ENCODE results near the gene CEP192. TPM values are rescaled to one million over a fixed set of nuclear protein-coding genes. Genes with fewer than 3 reads are reported as not detected.
A peak's percentile ranks its signal among the peaks of the same experiment; 100 is the strongest.

CEP192 gene
- total RNA-seq, 1 donor from 2014 or later, result 39.6 TPM

DNA sequence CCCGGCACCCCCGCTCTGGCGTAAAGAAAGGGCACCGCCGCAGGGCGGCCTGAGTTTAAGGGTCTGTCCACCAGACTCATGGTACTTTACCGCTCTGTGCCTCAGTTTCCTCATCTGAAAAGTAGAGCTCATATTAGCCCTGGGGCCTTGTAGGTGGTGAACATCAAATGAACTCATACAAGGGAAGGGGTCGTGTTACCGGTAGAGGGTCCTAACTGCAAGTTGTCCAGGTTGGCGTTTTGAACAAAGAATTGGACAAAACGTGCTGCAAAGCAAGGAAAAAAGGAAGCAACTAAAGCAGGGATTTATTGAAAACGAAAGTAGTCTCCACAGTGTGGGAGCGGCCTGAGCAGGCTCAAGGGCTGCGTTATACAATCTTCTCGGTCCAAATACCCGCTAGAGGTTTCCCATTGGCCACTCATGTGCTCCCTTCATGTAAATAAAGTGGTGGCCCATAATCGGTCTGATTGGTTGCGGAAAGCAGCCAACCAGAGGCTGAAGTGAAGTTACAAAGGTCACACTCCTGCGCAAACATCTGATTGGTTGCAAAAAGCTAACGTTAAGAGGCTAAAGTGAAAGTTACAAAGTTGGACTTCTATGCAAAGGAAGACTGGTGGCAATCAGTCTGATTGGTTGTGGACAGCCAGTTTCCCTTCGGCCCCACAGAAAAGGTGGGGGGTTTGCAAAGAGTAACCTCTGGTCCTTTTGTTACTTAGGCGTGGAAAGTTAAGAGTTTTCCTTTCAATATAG, 146.7 kb downstream of the CEP192 start:
- peaks cover 12% of the 10 kb centered on the region for H3K36me3 Mint-ChIP-seq (ENCODE audit: low read depth)
- TF ChIP-seq, protein P1, sequence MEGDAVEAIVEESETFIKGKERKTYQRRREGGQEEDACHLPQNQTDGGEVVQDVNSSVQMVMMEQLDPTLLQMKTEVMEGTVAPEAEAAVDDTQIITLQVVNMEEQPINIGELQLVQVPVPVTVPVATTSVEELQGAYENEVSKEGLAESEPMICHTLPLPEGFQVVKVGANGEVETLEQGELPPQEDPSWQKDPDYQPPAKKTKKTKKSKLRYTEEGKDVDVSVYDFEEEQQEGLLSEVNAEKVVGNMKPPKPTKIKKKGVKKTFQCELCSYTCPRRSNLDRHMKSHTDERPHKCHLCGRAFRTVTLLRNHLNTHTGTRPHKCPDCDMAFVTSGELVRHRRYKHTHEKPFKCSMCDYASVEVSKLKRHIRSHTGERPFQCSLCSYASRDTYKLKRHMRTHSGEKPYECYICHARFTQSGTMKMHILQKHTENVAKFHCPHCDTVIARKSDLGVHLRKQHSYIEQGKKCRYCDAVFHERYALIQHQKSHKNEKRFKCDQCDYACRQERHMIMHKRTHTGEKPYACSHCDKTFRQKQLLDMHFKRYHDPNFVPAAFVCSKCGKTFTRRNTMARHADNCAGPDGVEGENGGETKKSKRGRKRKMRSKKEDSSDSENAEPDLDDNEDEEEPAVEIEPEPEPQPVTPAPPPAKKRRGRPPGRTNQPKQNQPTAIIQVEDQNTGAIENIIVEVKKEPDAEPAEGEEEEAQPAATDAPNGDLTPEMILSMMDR (conservative IDR thresholded peaks at IDR 0.05), result no peak

DNA sequence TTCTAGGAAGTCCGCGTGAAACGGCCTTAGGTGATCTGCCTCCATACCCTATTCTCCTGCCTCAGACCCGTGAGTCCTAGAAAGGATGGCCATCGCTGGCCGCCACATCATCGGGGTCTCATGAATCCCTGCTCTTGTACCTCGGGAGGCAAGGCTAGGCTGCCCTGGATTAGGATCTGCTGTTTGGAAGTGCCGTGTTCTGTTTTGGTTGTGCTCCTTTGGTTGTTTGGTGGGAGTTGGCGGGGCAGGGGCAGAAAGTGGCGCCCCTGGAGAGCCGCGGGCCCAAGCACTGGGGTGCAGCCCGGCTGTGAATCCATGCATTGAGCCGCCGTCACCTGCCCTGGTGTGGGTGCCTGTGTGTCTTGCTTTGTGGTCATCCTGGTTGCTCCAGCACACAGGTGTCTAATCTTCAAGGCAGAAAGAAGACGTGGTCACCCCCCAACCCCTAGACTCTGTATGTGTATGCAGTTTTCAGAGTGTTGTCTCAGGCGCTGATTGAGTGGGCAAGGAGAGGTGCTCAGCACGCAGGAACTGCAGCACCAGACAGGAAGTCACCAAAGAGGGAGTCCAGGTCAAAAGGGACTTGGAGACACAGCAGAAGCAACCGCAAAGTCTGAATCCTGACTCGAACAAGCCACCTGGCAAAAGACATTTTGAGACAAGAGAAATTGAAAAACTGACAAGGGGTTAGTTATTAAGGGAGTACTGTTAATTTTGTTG, 147.4 kb downstream of the CEP192 start:
- H3K27me3 Mint-ChIP-seq (ENCODE audit: low read depth), result peaks cover 49% of the 10 kb centered on the region
- H3K9me3 Mint-ChIP-seq, result peaks cover 6% of the 10 kb centered on the region
- H3K27ac Mint-ChIP-seq (ENCODE audit: unreplicated experiment), result no peak overlapping the region
- TF ChIP-seq, protein P1 (conservative IDR thresholded peaks at IDR 0.05), result no peak
- no peak for DNase-seq (ENCODE audit: low read depth, low spot score)
- H3K4me1 Mint-ChIP-seq, result peaks cover 23% of the 10 kb centered on the region
- peaks cover 15% of the 10 kb centered on the region for H3K36me3 Mint-ChIP-seq (ENCODE audit: low read depth)
- peak overlapping the region; percentile 88 for H3K4me3 Mint-ChIP-seq

More for the DNA sequence above, 146.7 kb downstream of the CEP192 start:
- peaks cover 55% of the 10 kb centered on the region for H3K27me3 Mint-ChIP-seq (ENCODE audit: low read depth)
- peaks cover 5% of the 10 kb centered on the region for H3K9me3 Mint-ChIP-seq
- H3K4me3 Mint-ChIP-seq, result peak overlapping the region; percentile 88
- H3K27ac Mint-ChIP-seq (ENCODE audit: unreplicated experiment), result no peak overlapping the region
- peaks cover 23% of the 10 kb centered on the region for H3K4me1 Mint-ChIP-seq
- no peak for DNase-seq (ENCODE audit: low read depth, low spot score)

DNA sequence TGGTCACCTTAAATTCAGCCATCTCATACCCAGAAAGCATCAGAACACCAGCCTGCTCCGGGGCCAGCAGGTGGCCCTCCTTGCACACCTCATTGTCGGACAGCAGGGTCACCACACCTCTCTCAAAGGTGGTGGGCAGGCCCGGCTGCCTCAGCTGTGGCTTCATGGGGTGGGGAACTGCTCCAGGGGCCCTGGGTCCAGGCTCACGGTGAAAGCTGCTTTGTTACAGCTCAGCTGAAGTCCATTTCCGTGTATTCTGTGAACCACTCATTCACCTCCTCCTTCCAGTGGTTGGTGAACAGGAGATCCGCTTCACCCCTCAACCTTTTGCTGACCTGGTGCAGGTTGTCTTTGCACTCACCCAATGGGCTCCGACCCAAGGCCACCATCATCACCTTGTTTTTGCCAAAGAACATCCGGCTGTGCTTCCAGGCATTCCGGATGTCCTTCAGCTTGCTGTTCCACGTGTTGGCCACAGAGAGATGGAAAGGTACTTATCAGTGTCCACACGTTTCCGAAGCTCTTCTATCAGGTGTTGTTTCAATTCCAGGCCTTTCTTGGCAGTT, 148.8 kb downstream of the CEP192 start:
- H3K27ac Mint-ChIP-seq (ENCODE audit: unreplicated experiment), result no peak overlapping the region

DNA sequence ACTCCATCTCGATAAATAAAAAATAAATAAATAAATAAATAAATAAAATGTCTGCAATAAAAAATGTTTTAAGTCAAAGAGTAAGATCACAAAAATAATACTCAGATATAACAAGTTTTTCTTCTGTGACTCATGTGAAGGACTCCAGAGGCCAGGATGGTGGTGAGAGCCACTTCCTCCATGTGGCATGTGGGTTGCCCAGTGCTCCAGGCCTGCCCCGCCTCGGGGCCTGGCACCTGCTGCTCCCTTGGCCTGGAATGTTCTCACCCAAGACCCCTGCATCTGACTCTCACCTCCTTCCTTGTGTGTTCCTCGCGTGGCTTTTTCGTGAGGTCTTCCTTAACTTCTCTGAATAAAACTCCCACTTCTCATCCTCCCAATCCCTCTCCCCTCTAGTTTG, 150.0 kb downstream of the CEP192 start:
- H3K27ac Mint-ChIP-seq (ENCODE audit: unreplicated experiment), result no peak overlapping the region
- DNase-seq (ENCODE audit: low read depth, low spot score), result no peak
- TF ChIP-seq, protein P1 (conservative IDR thresholded peaks at IDR 0.05), result no peak
- H3K4me3 Mint-ChIP-seq, result peak overlapping the region; percentile 67
- H3K9me3 Mint-ChIP-seq, result peaks cover 12% of the 10 kb centered on the region
- peaks cover 35% of the 10 kb centered on the region for H3K27me3 Mint-ChIP-seq (ENCODE audit: low read depth)
- peaks cover 12% of the 10 kb centered on the region for H3K4me1 Mint-ChIP-seq
- peaks cover 11% of the 10 kb centered on the region for H3K36me3 Mint-ChIP-seq (ENCODE audit: low read depth)

More for the DNA sequence above, 148.8 kb downstream of the CEP192 start:
- peaks cover 23% of the 10 kb centered on the region for H3K4me1 Mint-ChIP-seq
- H3K4me3 Mint-ChIP-seq, result peak overlapping the region; percentile 19
- TF ChIP-seq, protein P1 (conservative IDR thresholded peaks at IDR 0.05), result no peak
- DNase-seq (ENCODE audit: low read depth, low spot score), result no peak
- H3K9me3 Mint-ChIP-seq, result peaks cover 7% of the 10 kb centered on the region
- H3K36me3 Mint-ChIP-seq (ENCODE audit: low read depth), result peaks cover 13% of the 10 kb centered on the region
- peaks cover 46% of the 10 kb centered on the region for H3K27me3 Mint-ChIP-seq (ENCODE audit: low read depth)

DNA sequence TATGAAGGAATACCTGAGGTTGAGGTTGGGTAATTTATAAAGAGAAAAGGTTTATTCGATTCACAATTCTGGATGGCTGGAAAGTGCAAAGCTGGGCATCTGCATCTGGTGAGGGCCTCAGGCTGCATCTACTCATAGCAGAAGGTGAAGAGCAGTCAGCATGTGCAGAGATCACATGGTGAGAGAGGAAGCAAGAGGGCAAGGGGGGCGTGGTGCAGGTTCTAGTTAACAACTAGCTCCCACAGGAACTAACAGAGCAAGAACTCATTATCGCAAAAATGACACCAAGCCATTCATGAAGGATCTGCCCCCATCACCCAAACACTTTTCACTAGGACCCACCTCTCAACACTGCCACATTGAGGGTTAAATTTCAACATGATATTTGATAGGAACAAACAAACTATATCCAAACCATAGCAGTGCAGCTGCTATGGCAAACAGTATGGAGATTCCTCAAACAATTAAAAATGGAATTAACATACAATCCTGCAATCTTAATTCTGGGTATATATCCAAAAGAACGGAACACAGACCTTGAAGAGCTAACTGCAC, 154.6 kb downstream of the CEP192 start:
- Mint-ChIP-seq H3K27me3 (ENCODE audit: low read depth) (peaks cover 4% of the 10 kb centered on the region), H3K36me3 (ENCODE audit: low read depth) (peaks cover 3% of the 10 kb centered on the region), H3K4me1 (no peaks in the 10 kb centered on the region), H3K4me3 (no peak overlapping the region), H3K9me3 (peaks cover 8% of the 10 kb centered on the region), H3K27ac (ENCODE audit: unreplicated experiment) (no peak overlapping the region)
- TF ChIP-seq, protein P1 (conservative IDR thresholded peaks at IDR 0.05), result no peak
- DNase-seq (ENCODE audit: low read depth, low spot score), result no peak

Data from neural crest cell (in vitro differentiated cells).